ENCODE measurements around the gene ZNF575. TPM values are rescaled to one million over a fixed set of nuclear protein-coding genes. Genes with fewer than 3 reads are reported as not detected.

Gene ZNF575
- total RNA-seq, 4 donors from 2014 or later = 0.53 to 1.7 (median 1.3) TPM

- no peak overlapping the region for H3K27ac ChIP-seq
- H3K4me3 ChIP-seq = no peak overlapping the region
- no peak for DNase-seq
- H3K4me1 ChIP-seq = no peaks in the 10 kb centered on the region
- no peaks in the 10 kb centered on the region for H3K9me3 ChIP-seq
- no peaks in the 10 kb centered on the region for H3K36me3 ChIP-seq
- TF ChIP-seq CTCF (IDR thresholded peaks at IDR 0.05) (no peak), POLR2A (IDR thresholded peaks at IDR 0.05) (no peak)
- H3K27me3 ChIP-seq = no peaks in the 10 kb centered on the region
These were observed 48.5 kb downstream of the ZNF575 start for GRCh38 chr19:43581467-43581866.

- H3K36me3 ChIP-seq = no peaks in the 10 kb centered on the region
- H3K4me1 ChIP-seq = no peaks in the 10 kb centered on the region
- no peak overlapping the region for H3K27ac ChIP-seq
- no peaks in the 10 kb centered on the region for H3K9me3 ChIP-seq
- TF ChIP-seq CTCF (IDR thresholded peaks at IDR 0.05) (no peak), POLR2A (IDR thresholded peaks at IDR 0.05) (no peak)
- DNase-seq = no peak
- H3K27me3 ChIP-seq = no peaks in the 10 kb centered on the region
- no peak overlapping the region for H3K4me3 ChIP-seq
These were observed 49.5 kb downstream of the ZNF575 start for GRCh38 chr19:43582495-43582894.

GRCh38 chr19:43584484-43584883 lies 51.5 kb downstream of the ZNF575 start:
- H3K9me3 ChIP-seq = no peaks in the 10 kb centered on the region
- no peaks in the 10 kb centered on the region for H3K27me3 ChIP-seq
- H3K4me3 ChIP-seq = no peak overlapping the region
- no peaks in the 10 kb centered on the region for H3K4me1 ChIP-seq
- H3K27ac ChIP-seq = no peak overlapping the region
- H3K36me3 ChIP-seq = no peaks in the 10 kb centered on the region
- TF ChIP-seq CTCF (IDR thresholded peaks at IDR 0.05) (no peak), POLR2A (IDR thresholded peaks at IDR 0.05) (no peak)
- no peak for DNase-seq

Other genes with a start within 250 kb of the ZNF575 start
- not detected for gene CD177, start 179.5 kb upstream of the ZNF575 start, total RNA-seq
- not detected for gene TEX101, start 118.3 kb upstream of the ZNF575 start, total RNA-seq
- under 1 TPM in 1 of 4 donors, not detected in 3; 0.67 TPM for gene LYPD3, start 67.6 kb upstream of the ZNF575 start, total RNA-seq
- 10 to 100 TPM; 13.0 to 23.4 (median 18.0) TPM for gene PHLDB3, start 28.4 kb upstream of the ZNF575 start, total RNA-seq
- gene ETHE1, start 6.0 kb upstream of the ZNF575 start, total RNA-seq = 100 to 1,000 TPM; 115 to 252 (median 199) TPM
- gene XRCC1, start 42.3 kb downstream of the ZNF575 start, total RNA-seq = 10 to 100 TPM; 18.4 to 49.5 (median 22.2) TPM
- 1 to 10 TPM in 3 of 4 donors, not detected in 1; 1.9 to 6.6 (median 2.8) TPM for gene PINLYP, start 42.6 kb downstream of the ZNF575 start, total RNA-seq
- gene IRGQ, start 62.9 kb downstream of the ZNF575 start, total RNA-seq = 10 to 100 TPM; 10.7 to 28.8 (median 18.5) TPM
- 10 to 100 TPM in 3 of 4 donors, 1 to 10 TPM in 1; 6.6 to 21.9 (median 16.5) TPM for gene ZNF576, start 63.4 kb downstream of the ZNF575 start, total RNA-seq
- gene SRRM5, start 78.9 kb downstream of the ZNF575 start, total RNA-seq = 1 to 10 TPM in 3 of 4 donors, not detected in 1; 1.2 to 2.7 (median 2.5) TPM
- gene ZNF428, start 86.4 kb downstream of the ZNF575 start, total RNA-seq = 10 to 100 TPM; 10.5 to 28.1 (median 11.6) TPM
- gene CADM4, start 106.7 kb downstream of the ZNF575 start, total RNA-seq = 1 to 10 TPM in 1 of 4 donors, under 1 TPM in 1, not detected in 2; 0.80 to 1.4 TPM
- gene PLAUR, start 137.0 kb downstream of the ZNF575 start, total RNA-seq = 10 to 100 TPM in 3 of 4 donors, 1 to 10 TPM in 1; 7.0 to 21.2 (median 15.5) TPM
- not detected for gene IRGC, start 182.9 kb downstream of the ZNF575 start, total RNA-seq
- 10 to 100 TPM; 25.0 to 56.1 (median 40.8) TPM for gene SMG9, start 221.8 kb downstream of the ZNF575 start, total RNA-seq
- gene KCNN4, start 247.8 kb downstream of the ZNF575 start, total RNA-seq = 10 to 100 TPM in 3 of 4 donors, 1 to 10 TPM in 1; 5.1 to 54.5 (median 33.1) TPM